CD14-positive monocyte (primary cell): ENCODE measurements around the gene ALDH4A1. TPM values are rescaled to one million over a fixed set of nuclear protein-coding genes. Genes with fewer than 3 reads are reported as not detected.

ENCODE experiments used
- DNase-seq, 3 donors: peaks; one replicate each; pipeline ENCODE4 v3.0.0-alpha.2; 2011 to 2022
- H2AFZ ChIP-seq: 2 replicates; pipeline ENCODE4 v1.6.0; 2012; ENCODE audit warnings: mild to moderate bottlenecking, low read depth, low read length, inconsistent platforms; ENCODE audit not compliant: insufficient read depth, poor library complexity, severe bottlenecking
- H3K27ac ChIP-seq, 2 donors: 1 replicate in 1 of 2; 2 replicates in 1 of 2; pipeline ENCODE4 v1.5.1; 2012 to 2013; ENCODE audit warnings: low read length in 2 of 2, control low read depth in 1 of 2, inconsistent platforms in 1 of 2, low read depth in 1 of 2, mild to moderate bottlenecking in 1 of 2
- H3K27me3 ChIP-seq, 2 donors: one replicate each; pipeline versions ENCODE4 v1.6.0 to v1.6.1; 2011 to 2013; ENCODE audit warnings: low read length in 2 of 2; ENCODE audit not compliant: control insufficient read depth in 2 of 2, insufficient read depth in 2 of 2
- H3K36me3 ChIP-seq, 2 donors: replicated peaks in 1 of 2; 1 replicate in 1 of 2; 2 replicates in 1 of 2; pipeline versions ENCODE4 v1.5.1 to v1.6.1; 2012 to 2013; ENCODE audit warnings: low read length in 2 of 2, control low read depth in 1 of 2, inconsistent platforms in 1 of 2, mild to moderate bottlenecking in 1 of 2; ENCODE audit not compliant: insufficient read depth in 2 of 2, control insufficient read depth in 1 of 2
- H3K4me1 ChIP-seq, 2 donors: 1 replicate in 1 of 2; 2 replicates in 1 of 2; pipeline versions ENCODE4 v1.5.1 to v1.6.1; 2012 to 2013; ENCODE audit warnings: low read length in 2 of 2, control low read depth in 1 of 2, inconsistent platforms in 1 of 2, mild to moderate bottlenecking in 1 of 2, moderate library complexity in 1 of 2; ENCODE audit not compliant: insufficient read depth in 2 of 2, control insufficient read depth in 1 of 2
- H3K4me2 ChIP-seq: replicated peaks from 2 replicates; pipeline ENCODE3; 2012; ENCODE audit warnings: low read length, moderate library complexity, mild to moderate bottlenecking; ENCODE audit not compliant: poor library complexity, severe bottlenecking; ENCODE audit errors: extremely low read depth
- H3K4me3 ChIP-seq, 3 experiments: fragments of 200-600 bp in 1 of 3; sonication (generic) in 1 of 3; replicated peaks in 1 of 3; 1 replicate in 2 of 3; 2 replicates in 1 of 3; pipeline ENCODE4 v1.5.1; 2011 to 2013; ENCODE audit warnings: low read length in 3 of 3, mild to moderate bottlenecking in 3 of 3, control low read depth in 2 of 3, low read depth in 2 of 3, inconsistent platforms in 1 of 3, moderate library complexity in 1 of 3
- H3K79me2 ChIP-seq: 2 replicates; pipeline ENCODE4 v1.6.0; 2012; ENCODE audit warnings: mild to moderate bottlenecking, control low read depth, inconsistent platforms, low read length, moderate library complexity; ENCODE audit not compliant: insufficient read depth
- H3K9ac ChIP-seq: 2 replicates; pipeline ENCODE4 v1.6.0; 2017; ENCODE audit warnings: low read length, mild to moderate bottlenecking; ENCODE audit not compliant: insufficient read depth, poor library complexity, severe bottlenecking
- H3K9me3 ChIP-seq, 2 donors: replicated peaks in 1 of 2; 1 replicate in 1 of 2; 2 replicates in 1 of 2; pipeline versions ENCODE4 v1.5.1 to v1.6.1; 2012 to 2013; ENCODE audit warnings: low read length in 2 of 2, control low read depth in 1 of 2; ENCODE audit not compliant: control insufficient read depth in 1 of 2, insufficient read depth in 1 of 2
- H4K20me1 ChIP-seq: 2 replicates; pipeline ENCODE4 v1.6.0; 2012; ENCODE audit warnings: mild to moderate bottlenecking, low read length, control low read depth, moderate library complexity; ENCODE audit not compliant: insufficient read depth
- H3K27ac Mint-ChIP-seq, 7 donors: one replicate each; pipeline ENCODE4 v1.8.0; 2020; ENCODE audit warnings: mild to moderate bottlenecking in 7 of 7, mixed read lengths in 7 of 7, moderate library complexity in 6 of 7, inconsistent platforms in 2 of 7
- H3K27me3 Mint-ChIP-seq, 3 donors: one replicate each; pipeline ENCODE4 v1.8.0; 2021 to 2022; ENCODE audit warnings: low read depth in 3 of 3, mild to moderate bottlenecking in 3 of 3, mixed read lengths in 3 of 3, moderate library complexity in 3 of 3, inconsistent platforms in 1 of 3
- H3K36me3 Mint-ChIP-seq, 2 donors: one replicate each; pipeline ENCODE4 v1.8.0; 2020; ENCODE audit warnings: mixed read lengths in 2 of 2, inconsistent platforms in 1 of 2, mild to moderate bottlenecking in 1 of 2
- H3K4me1 Mint-ChIP-seq: one replicate; pipeline ENCODE4 v1.8.0; 2020; ENCODE audit warnings: mild to moderate bottlenecking, mixed read lengths
- H3K4me3 Mint-ChIP-seq, 2 donors: one replicate each; pipeline ENCODE4 v1.8.0; 2020; ENCODE audit warnings: mild to moderate bottlenecking in 2 of 2, mixed read lengths in 2 of 2, moderate library complexity in 1 of 2
- H3K9me3 Mint-ChIP-seq, 7 donors: one replicate each; pipeline ENCODE4 v1.8.0; 2020 to 2022; ENCODE audit warnings: mixed read lengths in 7 of 7, mild to moderate bottlenecking in 6 of 7, moderate library complexity in 6 of 7, inconsistent platforms in 2 of 7
- WGBS: methylation state at CpG from one replicate; pipeline ENCODE4 v1.1.5; 2013; ENCODE audit warnings: missing lambda C conversion rate; ENCODE audit not compliant: insufficient coverage; 5-methylcytosine and 5-hydroxymethylcytosine counted together
- intact Hi-C, 2 donors: fragments of 100-400 bp; cut with micrococcal nuclease; formaldehyde crosslinking; loops; one replicate each; pipeline versions ENCODE4 v1.15.0 to v1.15.1; 2023
- polyA plus RNA-seq, 3 donors: library from polyadenylated mRNA; depleted of rRNA in 1 of 3; unstranded in 2 of 3; stranded (reverse) in 1 of 3; fragments of 300-500 nt in 2 of 3; fragments of >200 nt in 1 of 3; fragmentation: Illumina TruSeq in 2 of 3; gene quantifications; 1 replicate in 2 of 3; 2 replicates in 1 of 3; pipeline ENCODE4 v1.2.3, GENCODE V29; 2012 to 2021
- TF ChIP-seq, protein P1 (sequence below): fragments of 200-600 bp; IDR thresholded peaks from one replicate; pipeline ENCODE4 v1.8.0; 2022; ENCODE audit warnings: antibody characterized with exemption, mild to moderate bottlenecking

The ALDH4A1 gene
- polyA plus RNA-seq, 3 donors: 4.8 to 7.8 (median 6.1) TPM

GRCh38 chr1:18876210-18876609 is 26.1 kb downstream of the ALDH4A1 start:
- Histone ChIP-seq H3K4me1 (no peaks in the 10 kb centered on the region), H3K79me2 (no peaks in the 10 kb centered on the region), H4K20me1 (no peaks in the 10 kb centered on the region), H3K9me3 (no peaks in the 10 kb centered on the region), H3K27me3 (no peaks in the 10 kb centered on the region), H3K36me3 (peaks cover 21 to 33% of the 10 kb centered on the region in 2 donors), H3K4me3 (no peak overlapping the region), H2AFZ (no peak overlapping the region), H3K27ac (no peak overlapping the region), H3K4me2 (no peak overlapping the region), H3K9ac (no peak overlapping the region)
- TF ChIP-seq, protein P1, sequence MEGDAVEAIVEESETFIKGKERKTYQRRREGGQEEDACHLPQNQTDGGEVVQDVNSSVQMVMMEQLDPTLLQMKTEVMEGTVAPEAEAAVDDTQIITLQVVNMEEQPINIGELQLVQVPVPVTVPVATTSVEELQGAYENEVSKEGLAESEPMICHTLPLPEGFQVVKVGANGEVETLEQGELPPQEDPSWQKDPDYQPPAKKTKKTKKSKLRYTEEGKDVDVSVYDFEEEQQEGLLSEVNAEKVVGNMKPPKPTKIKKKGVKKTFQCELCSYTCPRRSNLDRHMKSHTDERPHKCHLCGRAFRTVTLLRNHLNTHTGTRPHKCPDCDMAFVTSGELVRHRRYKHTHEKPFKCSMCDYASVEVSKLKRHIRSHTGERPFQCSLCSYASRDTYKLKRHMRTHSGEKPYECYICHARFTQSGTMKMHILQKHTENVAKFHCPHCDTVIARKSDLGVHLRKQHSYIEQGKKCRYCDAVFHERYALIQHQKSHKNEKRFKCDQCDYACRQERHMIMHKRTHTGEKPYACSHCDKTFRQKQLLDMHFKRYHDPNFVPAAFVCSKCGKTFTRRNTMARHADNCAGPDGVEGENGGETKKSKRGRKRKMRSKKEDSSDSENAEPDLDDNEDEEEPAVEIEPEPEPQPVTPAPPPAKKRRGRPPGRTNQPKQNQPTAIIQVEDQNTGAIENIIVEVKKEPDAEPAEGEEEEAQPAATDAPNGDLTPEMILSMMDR: no peak
- intact Hi-C loops: no loop called here
- peaks cover 28 to 48% of the 10 kb centered on the region in 2 donors for H3K36me3 Mint-ChIP-seq
- no peak overlapping the region for H3K4me3 Mint-ChIP-seq
- DNase-seq: no peak
- peaks cover 0 to 3% (median 0%) of the 10 kb centered on the region in 3 donors for H3K27me3 Mint-ChIP-seq
- peaks cover 6% of the 10 kb centered on the region for H3K4me1 Mint-ChIP-seq
- H3K27ac Mint-ChIP-seq: no peak overlapping the region
- 76% methylated on average over 3 of the region's 10 CpGs for WGBS
- no peaks in the 10 kb centered on the region for H3K9me3 Mint-ChIP-seq

GRCh38 chr1:18875796-18876128 is 26.6 kb downstream of the ALDH4A1 start:
- peaks cover 24 to 44% of the 10 kb centered on the region in 2 donors for H3K36me3 Mint-ChIP-seq
- 90% methylated on average over 3 of the region's 3 CpGs for WGBS
- H2AFZ ChIP-seq: no peak overlapping the region
- H3K9me3 Mint-ChIP-seq: no peaks in the 10 kb centered on the region
- peaks cover 21 to 28% of the 10 kb centered on the region in 2 donors for H3K36me3 ChIP-seq
- no peak overlapping the region for H3K9ac ChIP-seq
- no peaks in the 10 kb centered on the region for H3K4me1 ChIP-seq
- no peaks in the 10 kb centered on the region for H3K27me3 ChIP-seq
- H3K4me3 ChIP-seq: no peak overlapping the region
- no peaks in the 10 kb centered on the region for H3K9me3 ChIP-seq
- H3K27ac Mint-ChIP-seq: no peak overlapping the region
- TF ChIP-seq, protein P1: no peak
- intact Hi-C loops: no loop called here
- peaks cover 0 to 3% (median 0%) of the 10 kb centered on the region in 3 donors for H3K27me3 Mint-ChIP-seq
- no peak overlapping the region for H3K27ac ChIP-seq
- peaks cover 10% of the 10 kb centered on the region for H3K4me1 Mint-ChIP-seq
- no peak overlapping the region for H3K4me3 Mint-ChIP-seq
- no peak for DNase-seq
- H4K20me1 ChIP-seq: no peaks in the 10 kb centered on the region
- no peak overlapping the region for H3K4me2 ChIP-seq
- H3K79me2 ChIP-seq: no peaks in the 10 kb centered on the region
